Neural progenitor cell (in vitro differentiated cells): ENCODE measurements around the gene IGF2. TPM values are rescaled to one million over a fixed set of nuclear protein-coding genes. Genes with fewer than 3 reads are reported as not detected.

Source experiments
- DNase-seq: peaks from one replicate; pipeline ENCODE4 v3.0.0-alpha.2; 2016; ENCODE audit warnings: low spot score
- H2AFZ ChIP-seq: fragments of 200-600 bp; sonication (generic); replicated peaks from 2 replicates; pipeline ENCODE4 v1.6.1; 2016; ENCODE audit warnings: antibody characterized with exemption
- H3F3A ChIP-seq: fragments of 200-600 bp; sonication (generic); 2 replicates; pipeline ENCODE4 v1.6.1; 2016; ENCODE audit warnings: antibody characterized with exemption, low read depth
- H3K27ac ChIP-seq: fragments of 200-600 bp; sonication (generic); 2 replicates; pipeline ENCODE4 v1.5.1; 2016; ENCODE audit warnings: mild to moderate bottlenecking
- H3K27me3 ChIP-seq: fragments of 200-600 bp; sonication (generic); 2 replicates; pipeline ENCODE4 v1.6.1; 2016; ENCODE audit warnings: mild to moderate bottlenecking, moderate library complexity
- H3K36me3 ChIP-seq: fragments of 200-600 bp; sonication (generic); 2 replicates; pipeline ENCODE4 v1.5.1; 2016
- H3K4me1 ChIP-seq: fragments of 200-600 bp; sonication (generic); 2 replicates; pipeline ENCODE4 v1.6.1; 2016; ENCODE audit warnings: mixed run types
- H3K4me2 ChIP-seq: fragments of 200-600 bp; sonication (generic); 2 replicates; pipeline ENCODE4 v1.6.1; 2016
- H3K4me3 ChIP-seq: fragments of 200-600 bp; sonication (generic); 2 replicates; pipeline ENCODE4 v1.5.1; 2016
- H3K79me2 ChIP-seq: fragments of 200-600 bp; sonication (generic); 2 replicates; pipeline ENCODE4 v1.6.1; 2016; ENCODE audit warnings: low read depth
- H3K9ac ChIP-seq: fragments of 200-600 bp; sonication (generic); 2 replicates; pipeline ENCODE4 v1.6.1; 2016
- H3K9me3 ChIP-seq: fragments of 200-600 bp; sonication (generic); 2 replicates; pipeline ENCODE4 v1.5.1; 2016; ENCODE audit warnings: low read depth
- H4K20me1 ChIP-seq: fragments of 200-600 bp; sonication (generic); 2 replicates; pipeline ENCODE4 v1.6.1; 2016; ENCODE audit warnings: low read depth
- H3K27ac Mint-ChIP-seq: 3 replicates; pipeline ENCODE4 v1.8.0; 2021; ENCODE audit warnings: mixed read lengths
- H3K27me3 Mint-ChIP-seq: 2 replicates; pipeline ENCODE4 v1.8.0; 2022; ENCODE audit warnings: low read depth, mild to moderate bottlenecking, inconsistent platforms, moderate library complexity, mixed read lengths; ENCODE audit not compliant: insufficient read depth
- H3K36me3 Mint-ChIP-seq: 3 replicates; pipeline ENCODE4 v1.8.0; 2021; ENCODE audit warnings: mixed read lengths
- H3K4me1 Mint-ChIP-seq: 3 replicates; pipeline ENCODE4 v1.8.0; 2021; ENCODE audit warnings: mixed read lengths
- H3K4me3 Mint-ChIP-seq: 3 replicates; pipeline ENCODE4 v1.8.0; 2021; ENCODE audit warnings: mild to moderate bottlenecking, moderate library complexity, mixed read lengths
- H3K9me3 Mint-ChIP-seq: 3 replicates; pipeline ENCODE4 v1.8.0; 2020; ENCODE audit warnings: mixed read lengths
- CTCF ChIP-seq: fragments of 200-600 bp; sonication (generic); IDR thresholded peaks from 2 replicates; pipeline ENCODE4 v1.5.1; 2017; ENCODE audit warnings: antibody characterized with exemption, mild to moderate bottlenecking
- EZH2 ChIP-seq: fragments of 200-600 bp; sonication (generic); IDR thresholded peaks from 2 replicates; pipeline ENCODE4 v1.6.1; 2017; ENCODE audit warnings: antibody characterized with exemption, mild to moderate bottlenecking, moderate library complexity
- EZH2phosphoT487 ChIP-seq: fragments of 200-600 bp; sonication (generic); IDR thresholded peaks from 2 replicates; pipeline ENCODE4 v1.6.1; 2017; ENCODE audit warnings: antibody characterized with exemption
- total RNA-seq: library from RNA; depleted of rRNA; stranded (reverse); fragments of >200 nt; gene quantifications from 2 replicates; pipeline ENCODE4 v1.2.3, GENCODE V29; 2015; ENCODE audit warnings: low replicate concordance

Gene IGF2
- total RNA-seq, 1 donor from 2014 or later = 0.45 TPM

GRCh38 chr11:2093575-2094353, 45.4 kb downstream of the IGF2 start:
- H3K4me3 ChIP-seq = no peak overlapping the region
- no peak overlapping the region for H2AFZ ChIP-seq
- DNase-seq = no peak
- peaks cover 13% of the 10 kb centered on the region for H3K27me3 Mint-ChIP-seq
- H3K9me3 ChIP-seq = no peaks in the 10 kb centered on the region
- H3K9ac ChIP-seq = no peak overlapping the region
- peaks cover 6% of the 10 kb centered on the region for H3K9me3 Mint-ChIP-seq
- peaks cover 5% of the 10 kb centered on the region for H4K20me1 ChIP-seq
- H3K36me3 ChIP-seq = no peaks in the 10 kb centered on the region
- no peaks in the 10 kb centered on the region for H3K79me2 ChIP-seq
- no peak for TF ChIP-seq EZH2phosphoT487
- no peak for TF ChIP-seq EZH2
- TF ChIP-seq CTCF = no peak
- no peaks in the 10 kb centered on the region for H3K36me3 Mint-ChIP-seq
- H3F3A ChIP-seq = no peaks in the 10 kb centered on the region
- H3K4me3 Mint-ChIP-seq = no peak overlapping the region
- H3K4me1 ChIP-seq = peaks cover 13% of the 10 kb centered on the region
- no peak overlapping the region for H3K4me2 ChIP-seq
- H3K4me1 Mint-ChIP-seq = peaks cover 21% of the 10 kb centered on the region
- no peak overlapping the region for H3K27ac Mint-ChIP-seq
- H3K27me3 ChIP-seq = peaks cover 7% of the 10 kb centered on the region
- no peak overlapping the region for H3K27ac ChIP-seq

- no peak for DNase-seq
- TF ChIP-seq EZH2phosphoT487 (no peak), EZH2 (no peak), CTCF (no peak)
Measured at GRCh38 chr11:2092956-2093412, 46.2 kb downstream of the IGF2 start.

GRCh38 chr11:2092464-2092910, 46.7 kb downstream of the IGF2 start:
- DNase-seq = no peak
- Histone ChIP-seq H2AFZ (no peak overlapping the region), H3K4me3 (no peak overlapping the region), H3K9me3 (no peaks in the 10 kb centered on the region), H3K9ac (no peak overlapping the region), H3K79me2 (no peaks in the 10 kb centered on the region), H3K27ac (no peak overlapping the region), H3K4me1 (peaks cover 8% of the 10 kb centered on the region), H3K4me2 (no peak overlapping the region), H3K27me3 (no peaks in the 10 kb centered on the region), H4K20me1 (no peaks in the 10 kb centered on the region), H3K36me3 (no peaks in the 10 kb centered on the region), H3F3A (no peaks in the 10 kb centered on the region)
- Mint-ChIP-seq H3K9me3 (peaks cover 6% of the 10 kb centered on the region), H3K27me3 (peaks cover 15% of the 10 kb centered on the region), H3K4me3 (no peak overlapping the region), H3K4me1 (peaks cover 14% of the 10 kb centered on the region), H3K36me3 (no peaks in the 10 kb centered on the region), H3K27ac (no peak overlapping the region)
- TF ChIP-seq EZH2 (no peak), EZH2phosphoT487 (no peak), CTCF (no peak)

More at GRCh38 chr11:2092956-2093412, 46.2 kb downstream of the IGF2 start:
- H3K36me3 ChIP-seq = no peaks in the 10 kb centered on the region
- Mint-ChIP-seq H3K36me3 (no peaks in the 10 kb centered on the region), H3K4me1 (peaks cover 18% of the 10 kb centered on the region), H3K27me3 (peaks cover 15% of the 10 kb centered on the region), H3K9me3 (peaks cover 6% of the 10 kb centered on the region), H3K4me3 (no peak overlapping the region), H3K27ac (no peak overlapping the region)
- no peak overlapping the region for H3K9ac ChIP-seq
- no peaks in the 10 kb centered on the region for H3F3A ChIP-seq
- H3K27ac ChIP-seq = no peak overlapping the region
- no peaks in the 10 kb centered on the region for H3K79me2 ChIP-seq
- peaks cover 12% of the 10 kb centered on the region for H3K4me1 ChIP-seq
- no peak overlapping the region for H3K4me3 ChIP-seq
- H3K9me3 ChIP-seq = no peaks in the 10 kb centered on the region
- no peak overlapping the region for H2AFZ ChIP-seq
- H3K4me2 ChIP-seq = no peak overlapping the region
- H4K20me1 ChIP-seq = peaks cover 4% of the 10 kb centered on the region
- H3K27me3 ChIP-seq = peaks cover under 1% of the 10 kb centered on the region
